Measurements from ENCODE around the gene ZNF626.
"Not testable (repeated sequence)": the region's sequence is repeated elsewhere in the genome, so short reads cannot be mapped to it uniquely, and the experiment has no call there.

ZNF626 gene

GRCh38 chr19:20616071-20616470, 45.3 kb downstream of the ZNF626 start:
- Histone ChIP-seq H3K9me3 (ENCODE audit: control insufficient read depth, insufficient read depth, low read depth, low read length) (peaks cover 53% of the 10 kb centered on the region), H3K27ac (ENCODE audit: low read depth, low read length) (no peak overlapping the region), H3K27me3 (ENCODE audit: control insufficient read depth, insufficient read depth, low read length) (no peaks in the 10 kb centered on the region), H3K9ac (ENCODE audit: low read length) (no peak overlapping the region), H3K4me3 (ENCODE audit: low read depth, low read length) (no peak overlapping the region), H3K4me1 (ENCODE audit: control insufficient read depth, insufficient read depth, low read length) (no peaks in the 10 kb centered on the region), H3K36me3 (ENCODE audit: control insufficient read depth, insufficient read depth, low read length) (no peaks in the 10 kb centered on the region)

- not testable (repeated sequence) for H3K4me1 ChIP-seq (ENCODE audit: control insufficient read depth, insufficient read depth, low read length); H3K9ac ChIP-seq (ENCODE audit: low read length); H3K27ac ChIP-seq (ENCODE audit: low read depth, low read length); H3K36me3 ChIP-seq (ENCODE audit: control insufficient read depth, insufficient read depth, low read length); H3K4me3 ChIP-seq (ENCODE audit: low read depth, low read length); H3K27me3 ChIP-seq (ENCODE audit: control insufficient read depth, insufficient read depth, low read length)
- peaks cover 53% of the 10 kb centered on the region for H3K9me3 ChIP-seq (ENCODE audit: control insufficient read depth, insufficient read depth, low read depth, low read length)
Observed at GRCh38 chr19:20614971-20615370, 46.4 kb downstream of the ZNF626 start.

DNA sequence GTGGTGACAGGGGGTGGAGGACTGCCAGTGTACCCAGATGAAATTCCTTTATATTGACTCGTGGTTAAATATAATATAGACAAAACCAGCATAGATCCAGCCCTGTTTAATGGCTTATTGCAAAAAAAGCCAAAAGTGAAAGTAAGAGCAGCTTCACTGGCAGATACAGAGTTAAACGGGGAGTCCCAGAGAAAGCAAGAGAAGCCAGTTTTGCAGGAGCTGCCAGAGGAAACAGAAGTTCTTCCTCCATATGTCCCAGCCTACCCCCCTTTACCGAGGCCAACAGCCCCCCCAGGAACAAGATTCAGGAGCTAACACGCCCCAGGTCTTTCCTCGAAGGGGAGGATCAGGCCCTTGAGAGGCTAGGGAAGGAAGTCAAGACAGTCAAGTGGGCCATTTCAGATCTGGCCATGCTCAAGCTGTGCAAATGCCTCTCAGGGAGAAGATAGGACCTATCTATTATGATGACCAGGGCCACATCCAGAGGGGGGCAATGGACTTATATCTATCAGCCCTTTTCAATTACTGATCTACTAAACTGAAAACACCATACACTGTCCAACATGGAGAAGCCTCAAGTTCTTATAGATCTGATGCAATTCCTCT, 48.6 kb downstream of the ZNF626 start:
- no peak overlapping the region for H3K4me3 ChIP-seq (ENCODE audit: low read depth, low read length)
- H3K27me3 ChIP-seq (ENCODE audit: control insufficient read depth, insufficient read depth, low read length), result no peaks in the 10 kb centered on the region
- H3K9ac ChIP-seq (ENCODE audit: low read length), result no peak overlapping the region
- H3K9me3 ChIP-seq (ENCODE audit: control insufficient read depth, insufficient read depth, low read depth, low read length), result peaks cover 61% of the 10 kb centered on the region
- H3K36me3 ChIP-seq (ENCODE audit: control insufficient read depth, insufficient read depth, low read length), result no peaks in the 10 kb centered on the region
- H3K27ac ChIP-seq (ENCODE audit: low read depth, low read length), result no peak overlapping the region
- H3K4me1 ChIP-seq (ENCODE audit: control insufficient read depth, insufficient read depth, low read length), result no peaks in the 10 kb centered on the region

DNA sequence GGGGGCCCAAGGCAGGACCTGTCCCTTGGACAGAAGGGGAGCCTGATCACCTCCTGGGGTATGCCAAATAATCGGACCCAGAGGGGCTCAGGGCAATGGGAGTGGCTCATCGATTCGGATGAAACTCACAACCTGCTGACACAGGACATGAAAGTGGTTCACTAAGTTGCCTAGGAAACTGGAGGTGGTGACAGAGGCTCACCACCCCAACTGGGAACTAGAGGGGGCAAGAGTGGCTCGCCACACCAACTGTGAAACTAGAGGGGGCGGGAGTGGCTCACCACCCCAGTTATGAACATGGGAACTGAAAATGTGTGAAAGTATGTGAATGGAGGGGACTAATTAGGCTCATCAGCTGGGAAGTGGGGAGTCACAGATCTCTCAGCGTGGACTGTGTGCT, 49.5 kb downstream of the ZNF626 start:
- H3K9me3 ChIP-seq (ENCODE audit: control insufficient read depth, insufficient read depth, low read depth, low read length), result peaks cover 58% of the 10 kb centered on the region
- no peaks in the 10 kb centered on the region for H3K36me3 ChIP-seq (ENCODE audit: control insufficient read depth, insufficient read depth, low read length)
- H3K4me1 ChIP-seq (ENCODE audit: control insufficient read depth, insufficient read depth, low read length), result no peaks in the 10 kb centered on the region
- H3K9ac ChIP-seq (ENCODE audit: low read length), result no peak overlapping the region
- H3K27me3 ChIP-seq (ENCODE audit: control insufficient read depth, insufficient read depth, low read length), result no peaks in the 10 kb centered on the region
- H3K27ac ChIP-seq (ENCODE audit: low read depth, low read length), result no peak overlapping the region
- H3K4me3 ChIP-seq (ENCODE audit: low read depth, low read length), result no peak overlapping the region

DNA sequence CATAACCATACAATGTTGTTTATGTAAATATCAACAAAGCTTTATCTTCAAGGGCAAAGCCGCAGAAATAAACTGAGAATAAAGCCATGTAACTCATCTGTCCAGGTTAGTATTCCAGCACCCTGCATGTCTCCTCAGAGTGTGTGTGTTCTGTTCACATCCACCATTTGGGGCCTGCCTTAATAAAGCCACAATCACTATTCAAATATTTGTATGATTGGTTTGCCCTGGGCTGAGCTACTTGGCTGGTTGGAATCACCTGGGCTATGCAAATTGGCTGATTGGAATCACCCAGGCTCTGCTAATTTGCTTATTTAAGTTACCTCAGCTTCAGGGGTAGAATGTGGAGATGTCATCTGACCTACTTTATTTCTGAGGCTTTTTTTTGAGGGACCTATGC, 53.4 kb downstream of the ZNF626 start:
- H3K9ac ChIP-seq (ENCODE audit: low read length), result no peak overlapping the region
- peaks cover 55% of the 10 kb centered on the region for H3K9me3 ChIP-seq (ENCODE audit: control insufficient read depth, insufficient read depth, low read depth, low read length)
- no peaks in the 10 kb centered on the region for H3K4me1 ChIP-seq (ENCODE audit: control insufficient read depth, insufficient read depth, low read length)
- no peaks in the 10 kb centered on the region for H3K36me3 ChIP-seq (ENCODE audit: control insufficient read depth, insufficient read depth, low read length)
- no peak overlapping the region for H3K27ac ChIP-seq (ENCODE audit: low read depth, low read length)
- H3K27me3 ChIP-seq (ENCODE audit: control insufficient read depth, insufficient read depth, low read length), result no peaks in the 10 kb centered on the region
- no peak overlapping the region for H3K4me3 ChIP-seq (ENCODE audit: low read depth, low read length)
